HK-2 (cell line): ENCODE results near the gene KLF5.
A peak's percentile ranks its signal among the peaks of the same experiment; 100 is the strongest.
"Not testable (repeated sequence)": the region's sequence is repeated elsewhere in the genome, so short reads cannot be mapped to it uniquely, and the experiment has no call there.

Source experiments
- DNase-seq: peaks from one replicate; pipeline ENCODE4 v3.0.0-alpha.2; 2018; ENCODE audit not compliant: unreplicated experiment

The KLF5 gene

GRCh38 chr13:73088332-73088935 lies 29.6 kb downstream of the KLF5 start:
- DNase-seq = no peak

- no peak for DNase-seq
These were observed 30.4 kb downstream of the KLF5 start for GRCh38 chr13:73089213-73089612.

GRCh38 chr13:73090116-73090822 lies 31.5 kb downstream of the KLF5 start:
- peak; percentile 67 for DNase-seq

- no peak for DNase-seq
These were observed 32.0 kb downstream of the KLF5 start for GRCh38 chr13:73090823-73091187.

- DNase-seq = no peak
These were observed 34.0 kb downstream of the KLF5 start for GRCh38 chr13:73092829-73093228.

- DNase-seq = peak; percentile 14
These were observed 37.4 kb downstream of the KLF5 start for GRCh38 chr13:73096173-73096572.

- no peak for DNase-seq
These were observed 37.8 kb downstream of the KLF5 start for GRCh38 chr13:73096638-73097037.

GRCh38 chr13:73100781-73101180 lies 42.0 kb downstream of the KLF5 start:
- not testable (repeated sequence) for DNase-seq

- no peak for DNase-seq
These were observed 42.7 kb downstream of the KLF5 start for GRCh38 chr13:73101351-73102007.

- DNase-seq = no peak
These were observed 44.4 kb downstream of the KLF5 start for GRCh38 chr13:73103238-73103637.

GRCh38 chr13:73106513-73107178 lies 47.8 kb downstream of the KLF5 start:
- DNase-seq = no peak

- DNase-seq = no peak
These were observed 48.7 kb downstream of the KLF5 start for GRCh38 chr13:73107481-73107880.

GRCh38 chr13:73107970-73108369 lies 49.2 kb downstream of the KLF5 start:
- DNase-seq = no peak

GRCh38 chr13:73109288-73109899 lies 50.6 kb downstream of the KLF5 start:
- DNase-seq = no peak

- no peak for DNase-seq
These were observed 51.2 kb downstream of the KLF5 start for GRCh38 chr13:73109969-73110368.

- no peak for DNase-seq
These were observed 52.0 kb downstream of the KLF5 start for GRCh38 chr13:73110814-73111213.

- DNase-seq = no peak
These were observed 52.5 kb downstream of the KLF5 start for GRCh38 chr13:73111331-73111730.

GRCh38 chr13:73119612-73120011 lies 60.8 kb downstream of the KLF5 start:
- no peak for DNase-seq
